ENCODE results near the gene CMTM2.

- TF ChIP-seq CTCF (conservative IDR thresholded peaks at IDR 0.05; ENCODE audit: low read depth, low read length) (no peak), CHD1 (IDR thresholded peaks at IDR 0.05; ENCODE audit: low read depth, low read length) (no peak), SMC3 (IDR thresholded peaks at IDR 0.05; ENCODE audit: low read depth, low read length) (no peak), USF2 (IDR thresholded peaks at IDR 0.05; ENCODE audit: low read depth, low read length) (no peak), MXI1 (IDR thresholded peaks at IDR 0.05; ENCODE audit: borderline replicate concordance, low read depth, low read length) (no peak), ELK1 (IDR thresholded peaks at IDR 0.05; ENCODE audit: borderline replicate concordance, low read depth, low read length) (no peak), POLR2A (IDR thresholded peaks at IDR 0.05; ENCODE audit: low read depth, low read length) (no peak), RAD21 (IDR thresholded peaks at IDR 0.05; ENCODE audit: low read length) (no peak)
These were observed 50.6 kb downstream of the CMTM2 start for GRCh38 chr16:66629856-66630255.
